ENCODE results near the gene NLRP8. TPM values are rescaled to one million over a fixed set of nuclear protein-coding genes. Genes with fewer than 3 reads are reported as not detected.
"Not testable (repeated sequence)": the region's sequence is repeated elsewhere in the genome, so short reads cannot be mapped to it uniquely, and the experiment has no call there.

The NLRP8 gene
- total RNA-seq, 1 donor from 2014 or later = not detected

DNA sequence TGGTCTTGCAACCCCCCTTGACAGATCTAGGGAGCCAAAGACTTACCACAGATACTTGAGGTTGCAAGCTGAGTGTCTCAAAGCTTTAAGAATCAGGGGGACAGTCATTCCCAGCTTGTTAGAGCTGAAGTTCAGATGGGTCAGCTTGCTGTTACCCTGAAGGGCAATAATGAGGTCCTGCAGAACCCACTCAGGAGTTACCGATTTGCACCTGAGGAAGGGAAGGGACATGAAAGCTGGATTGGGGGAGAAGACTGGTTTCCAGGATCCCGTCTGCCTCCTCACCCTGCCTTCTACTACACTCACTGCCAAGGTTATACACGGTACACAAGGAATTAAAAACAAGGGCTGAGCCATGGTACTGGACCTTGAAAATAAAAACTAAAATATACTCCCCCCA, 39.9 kb upstream of the NLRP8 start:
- Mint-ChIP-seq H3K27ac (no peak overlapping the region), H3K27me3 (no peaks in the 10 kb centered on the region), H3K4me3 (no peak overlapping the region), H3K4me1 (ENCODE audit: unreplicated experiment) (no peaks in the 10 kb centered on the region), H3K9me3 (peaks cover 18% of the 10 kb centered on the region), H3K36me3 (no peaks in the 10 kb centered on the region)
- no peak for TF ChIP-seq CTCF (conservative IDR thresholded peaks at IDR 0.05)
- no peak for DNase-seq (ENCODE audit: extremely low spot score, unreplicated experiment)

DNA sequence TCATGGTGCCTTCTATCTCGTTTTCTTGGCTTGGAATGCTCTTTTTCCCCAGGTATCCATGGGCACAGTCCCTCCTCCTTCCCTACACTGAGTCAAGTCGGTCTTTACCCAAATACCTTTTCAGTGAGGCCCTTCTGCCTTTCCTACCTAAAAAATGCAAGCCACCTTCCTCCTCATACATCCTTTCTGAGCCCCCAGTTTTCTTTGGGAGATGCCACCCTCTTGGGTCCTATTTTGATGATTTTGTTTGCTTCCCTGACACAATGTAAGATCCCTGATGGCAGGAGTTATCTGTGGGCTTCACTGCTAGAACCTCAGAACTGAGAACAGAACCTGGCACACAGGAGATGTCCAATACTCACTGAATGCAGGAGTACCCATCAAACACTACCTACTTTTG, 37.8 kb upstream of the NLRP8 start:
- Mint-ChIP-seq H3K27me3 (no peaks in the 10 kb centered on the region), H3K9me3 (peaks cover 20% of the 10 kb centered on the region), H3K4me1 (ENCODE audit: unreplicated experiment) (no peaks in the 10 kb centered on the region), H3K27ac (no peak overlapping the region), H3K4me3 (no peak overlapping the region), H3K36me3 (no peaks in the 10 kb centered on the region)
- DNase-seq (ENCODE audit: extremely low spot score, unreplicated experiment) = peak; percentile 3
- no peak for TF ChIP-seq CTCF (conservative IDR thresholded peaks at IDR 0.05)

GRCh38 chr19:55912916-55913315, 34.7 kb upstream of the NLRP8 start:
- DNase-seq (ENCODE audit: extremely low spot score, unreplicated experiment) = peak; percentile 2
- Mint-ChIP-seq H3K9me3 (peaks cover 18% of the 10 kb centered on the region), H3K27me3 (no peaks in the 10 kb centered on the region), H3K4me3 (no peak overlapping the region), H3K27ac (no peak overlapping the region), H3K36me3 (no peaks in the 10 kb centered on the region), H3K4me1 (ENCODE audit: unreplicated experiment) (no peaks in the 10 kb centered on the region)
- no peak for TF ChIP-seq CTCF (conservative IDR thresholded peaks at IDR 0.05)

DNA sequence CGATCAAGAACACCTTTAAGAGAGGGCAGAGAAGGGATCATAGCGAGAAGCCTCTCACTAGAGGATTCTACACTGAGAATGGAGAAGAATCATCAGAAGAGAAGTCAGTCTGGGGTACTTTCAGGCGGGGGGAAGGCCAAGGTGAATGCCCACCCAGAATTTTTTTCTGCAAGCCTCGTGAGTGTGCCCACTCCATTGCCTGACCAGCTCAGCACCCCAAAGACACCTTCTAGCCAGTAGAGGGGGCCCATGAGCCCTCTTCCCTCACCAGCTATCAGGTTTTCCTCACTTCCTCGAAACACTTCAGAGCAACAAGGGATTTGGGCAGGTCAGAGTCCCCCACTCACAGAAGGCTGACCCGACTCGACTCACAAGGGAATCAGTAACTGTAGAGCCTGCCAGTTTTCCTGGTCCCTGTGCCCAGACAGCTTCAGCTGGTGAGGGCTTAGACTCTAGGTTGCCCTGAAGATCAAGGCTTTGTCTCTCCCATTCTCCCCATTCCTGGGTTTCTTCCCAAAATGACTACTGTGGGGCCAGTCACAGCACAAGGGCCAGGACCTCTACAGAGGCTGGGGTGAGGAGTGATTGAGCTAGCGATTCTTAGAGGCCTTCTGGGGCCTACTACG, 33.9 kb upstream of the NLRP8 start:
- Mint-ChIP-seq H3K4me1 (ENCODE audit: unreplicated experiment) (no peaks in the 10 kb centered on the region), H3K27me3 (no peaks in the 10 kb centered on the region), H3K36me3 (no peaks in the 10 kb centered on the region), H3K4me3 (no peak overlapping the region), H3K9me3 (peaks cover 17% of the 10 kb centered on the region), H3K27ac (no peak overlapping the region)
- no peak for DNase-seq (ENCODE audit: extremely low spot score, unreplicated experiment)
- TF ChIP-seq CTCF (conservative IDR thresholded peaks at IDR 0.05) = no peak

DNA sequence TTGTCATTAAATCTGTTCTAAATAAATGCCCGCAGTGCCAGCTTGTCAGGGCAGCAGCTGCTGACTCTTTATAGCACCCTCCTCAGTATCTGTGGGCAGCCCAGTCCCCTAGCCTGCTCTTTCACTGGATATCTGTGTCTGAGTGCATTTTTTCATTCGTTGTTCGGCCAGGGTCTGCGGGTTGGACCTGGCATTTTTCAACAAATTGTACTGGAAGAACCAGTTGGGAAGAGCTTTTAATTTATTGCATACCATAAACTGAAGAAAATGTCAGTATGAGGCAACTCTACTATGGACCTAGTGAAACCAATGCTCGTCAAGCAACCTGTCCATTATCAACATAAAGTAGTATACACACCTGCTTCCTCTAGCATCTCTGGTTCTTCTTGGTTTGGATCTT, 24.1 kb upstream of the NLRP8 start:
- Mint-ChIP-seq H3K9me3 (peaks cover 13% of the 10 kb centered on the region), H3K4me1 (ENCODE audit: unreplicated experiment) (no peaks in the 10 kb centered on the region), H3K4me3 (no peak overlapping the region), H3K27ac (no peak overlapping the region), H3K27me3 (no peaks in the 10 kb centered on the region), H3K36me3 (no peaks in the 10 kb centered on the region)
- DNase-seq (ENCODE audit: extremely low spot score, unreplicated experiment) = no peak
- TF ChIP-seq CTCF (conservative IDR thresholded peaks at IDR 0.05) = no peak

- no peaks in the 10 kb centered on the region for H3K4me1 Mint-ChIP-seq (ENCODE audit: unreplicated experiment)
- H3K36me3 Mint-ChIP-seq = no peaks in the 10 kb centered on the region
- peaks cover 4% of the 10 kb centered on the region for H3K9me3 Mint-ChIP-seq
- H3K4me3 Mint-ChIP-seq = no peak overlapping the region
- no peaks in the 10 kb centered on the region for H3K27me3 Mint-ChIP-seq
- DNase-seq (ENCODE audit: extremely low spot score, unreplicated experiment) = peak; percentile 36
- H3K27ac Mint-ChIP-seq = no peak overlapping the region
- TF ChIP-seq CTCF (conservative IDR thresholded peaks at IDR 0.05) = no peak
Measured at GRCh38 chr19:55927991-55928390, 19.6 kb upstream of the NLRP8 start.

DNA sequence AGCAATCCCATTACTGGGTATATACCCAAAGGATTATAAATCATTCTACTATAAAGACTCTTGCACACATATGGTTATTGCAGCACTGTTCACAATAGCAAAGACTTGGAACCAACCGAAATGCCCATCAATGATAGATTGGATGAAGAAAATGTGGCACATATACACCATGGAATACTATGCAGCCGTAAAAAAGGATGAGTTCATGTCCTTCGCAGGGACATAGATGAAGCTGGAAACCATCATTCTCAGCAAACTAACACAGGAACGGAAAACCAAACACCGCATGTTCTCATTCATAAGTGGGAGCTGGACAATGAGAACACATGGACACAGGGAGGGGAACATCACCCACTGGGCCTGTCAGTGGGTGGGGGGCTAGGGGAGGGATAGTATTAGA, 18.4 kb upstream of the NLRP8 start:
- not testable (repeated sequence) for H3K27me3 Mint-ChIP-seq; H3K9me3 Mint-ChIP-seq; H3K4me1 Mint-ChIP-seq (ENCODE audit: unreplicated experiment); H3K36me3 Mint-ChIP-seq; H3K27ac Mint-ChIP-seq; H3K4me3 Mint-ChIP-seq
- peak; percentile 13 for DNase-seq (ENCODE audit: extremely low spot score, unreplicated experiment)
